GM21723 (cell line): ENCODE results near the gene DBI.

Source experiments
- ATAC-seq: cut with Tn5 transposase; IDR thresholded peaks from one replicate; pipeline ENCODE4 v1.9.1; 2021; ENCODE audit warnings: mild to moderate bottlenecking, moderate library complexity; ENCODE audit not compliant: unreplicated experiment

DBI gene

DNA sequence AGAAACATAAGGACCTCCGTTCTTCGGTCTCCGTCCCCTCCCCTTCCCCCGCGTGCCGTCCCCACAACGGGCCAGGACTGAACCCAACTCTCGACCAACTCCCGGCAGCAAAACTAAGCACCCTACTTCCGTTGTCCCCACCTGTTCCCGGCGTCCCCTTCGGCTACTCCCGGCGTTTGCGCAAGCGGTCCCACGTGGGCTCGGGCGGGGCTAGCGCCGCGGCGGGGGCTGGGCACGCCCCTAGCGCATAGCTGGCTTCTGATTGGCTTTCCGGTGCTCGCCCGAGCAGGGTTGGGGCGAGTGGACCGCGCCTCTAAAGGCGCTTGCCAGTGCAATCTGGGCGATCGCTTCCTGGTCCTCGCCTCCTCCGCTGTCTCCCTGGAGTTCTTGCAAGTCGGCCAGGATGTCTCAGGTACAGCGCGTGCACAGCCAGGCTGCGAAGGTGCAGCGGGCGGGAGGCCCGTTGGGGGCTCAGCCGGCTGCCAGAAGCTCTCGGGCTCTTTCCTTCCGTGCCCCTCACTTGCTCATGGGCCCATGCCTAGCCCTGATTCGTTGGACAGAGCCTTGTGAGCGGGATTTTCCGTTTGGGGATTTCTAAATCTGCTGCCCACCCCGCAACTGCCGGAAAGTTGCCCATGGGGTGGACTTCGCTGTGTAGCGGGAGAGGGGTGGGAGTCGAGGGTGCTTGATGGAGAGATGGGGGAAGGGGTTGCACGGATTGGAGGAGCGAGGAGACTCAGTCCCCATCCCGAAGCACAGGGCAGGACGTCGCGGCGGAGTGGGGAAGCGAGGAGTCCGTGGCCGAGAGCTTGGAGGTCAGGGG lies at the start of gene DBI, which contains the start of gene C2orf76:
TSS of gene DBI (plus strand) at position 329 of the 823 bp plus-strand sequence. CDS start at position 404, 75 bp downstream.
TSS of gene C2orf76 (minus strand) at position 186 of the 823 bp plus-strand sequence. CDS start 26,875 bp downstream, outside the sequence.
- peak; percentile 93 for ATAC-seq

DNA sequence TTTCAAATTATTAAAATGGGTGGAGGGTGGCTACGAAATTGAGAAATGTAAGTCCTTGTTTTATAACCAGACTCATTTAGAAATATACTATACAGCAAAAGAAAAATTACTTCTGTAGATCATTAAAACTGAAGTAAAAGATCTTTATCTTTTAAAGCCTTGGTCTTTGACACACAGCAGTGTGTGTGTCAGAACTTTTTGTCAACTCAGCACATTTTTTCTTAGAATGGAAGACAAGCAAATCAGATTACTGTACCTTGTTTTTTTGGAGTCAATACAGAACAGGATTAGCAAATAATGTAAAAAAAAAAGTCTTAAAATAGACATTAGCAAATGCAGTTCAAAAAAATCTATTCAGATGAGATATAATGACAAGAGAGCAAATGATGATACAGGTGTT lies 49.2 kb upstream of the DBI start:
- no peak for ATAC-seq

DNA sequence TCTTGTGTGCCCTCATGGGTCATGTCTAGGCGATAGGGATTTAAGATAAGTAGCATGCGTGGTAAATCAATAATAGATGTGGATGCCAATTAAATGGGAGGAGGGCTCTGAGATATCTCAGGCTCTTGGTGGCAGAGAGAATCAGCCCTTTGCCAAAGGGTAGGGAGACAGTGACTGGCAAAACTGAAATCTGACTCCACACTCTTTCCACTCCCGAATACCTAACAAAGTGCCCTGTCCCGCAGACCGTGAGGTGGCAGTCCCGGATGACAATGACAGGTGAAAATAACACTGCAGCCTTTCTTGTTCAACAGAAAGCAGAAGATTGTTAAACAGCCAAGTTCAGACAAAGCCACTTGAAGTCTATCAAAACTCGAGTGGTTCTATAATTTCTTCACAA lies 47.2 kb upstream of the DBI start:
- ATAC-seq: no peak

DNA sequence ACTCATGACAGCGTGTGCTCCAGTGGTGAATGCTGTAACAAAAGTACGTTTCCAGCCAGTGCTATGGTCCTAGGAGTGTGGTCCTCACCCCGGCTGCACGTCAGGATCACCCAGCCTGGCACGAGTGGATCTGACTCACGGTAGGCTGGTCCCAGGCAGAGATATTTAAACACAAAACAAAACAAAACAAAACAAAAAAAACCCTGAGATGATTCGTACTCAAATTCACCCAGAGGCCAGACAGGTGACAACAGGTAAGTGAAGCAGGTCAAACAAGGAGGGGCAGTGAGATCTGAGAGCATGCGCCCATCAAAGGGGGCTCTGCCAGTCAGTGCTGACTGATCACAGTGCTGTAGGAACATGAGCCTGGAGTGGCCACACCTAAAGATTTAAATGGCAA lies 43.3 kb upstream of the DBI start:
- no peak for ATAC-seq

DNA sequence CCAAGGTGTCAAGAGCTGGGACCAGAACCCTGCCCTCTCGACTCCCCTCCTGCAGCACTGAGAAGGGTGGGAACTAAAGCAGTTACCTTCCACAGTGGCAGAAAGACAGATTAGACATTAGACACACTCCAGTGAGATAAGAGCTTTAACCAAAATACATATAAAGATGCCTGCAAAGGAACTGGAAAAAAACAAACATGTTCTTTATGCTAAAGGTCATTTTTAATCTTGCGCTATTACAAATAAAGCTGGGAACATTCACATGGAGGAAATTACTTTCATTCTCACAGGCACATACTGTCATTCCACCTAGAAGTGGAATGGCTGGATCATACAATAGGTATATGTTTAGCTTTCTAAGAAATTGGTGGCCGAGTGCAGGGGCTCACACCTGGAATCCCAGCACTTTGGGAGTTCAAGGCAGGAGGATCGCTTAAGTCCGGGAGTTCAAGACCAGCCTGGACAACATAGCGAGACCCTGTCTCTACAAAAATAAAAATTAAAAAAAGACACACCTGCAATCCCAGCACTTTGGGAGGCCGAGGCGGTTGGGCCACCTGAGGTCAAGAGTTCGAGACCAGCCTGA lies 42.0 kb upstream of the DBI start:
- no peak for ATAC-seq

DNA sequence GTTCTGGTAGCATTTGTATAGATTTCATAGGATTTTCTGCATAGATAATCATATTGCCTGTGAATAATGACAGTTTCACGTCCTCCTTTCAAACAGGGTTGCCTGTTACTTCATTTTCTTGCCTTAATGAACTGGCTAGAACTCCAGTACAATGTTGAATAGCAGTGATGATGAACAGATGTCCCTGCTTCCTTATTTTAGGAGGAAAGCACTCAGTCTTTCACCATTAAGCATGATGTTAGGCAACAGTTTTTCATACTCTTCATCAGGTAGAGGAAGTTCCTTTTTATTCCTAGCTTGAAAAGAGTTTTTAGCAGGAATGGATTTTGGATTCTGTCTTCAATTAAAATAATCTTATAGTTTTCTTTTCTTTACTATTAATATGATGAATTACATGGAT lies 39.8 kb upstream of the DBI start:
- no peak for ATAC-seq

DNA sequence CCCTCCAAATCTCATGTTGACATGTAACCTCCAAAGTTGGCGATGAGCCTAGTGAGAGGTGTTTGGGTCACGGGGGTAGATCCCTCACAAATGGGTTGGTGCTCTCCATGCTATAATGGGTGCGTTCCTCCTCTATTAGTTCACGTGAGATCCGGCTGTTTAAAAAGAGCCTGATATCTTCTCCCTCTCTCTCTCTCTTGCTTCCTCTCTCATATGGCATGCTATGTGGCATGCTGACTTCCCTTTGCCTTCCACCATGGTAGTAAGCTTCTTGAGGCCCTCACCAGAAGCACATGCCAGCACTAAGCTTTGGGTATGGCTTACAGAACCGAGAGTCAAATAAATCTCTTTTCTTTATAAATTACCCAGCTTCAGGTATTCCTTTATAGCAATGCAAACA lies 39.3 kb upstream of the DBI start:
- ATAC-seq: no peak

DNA sequence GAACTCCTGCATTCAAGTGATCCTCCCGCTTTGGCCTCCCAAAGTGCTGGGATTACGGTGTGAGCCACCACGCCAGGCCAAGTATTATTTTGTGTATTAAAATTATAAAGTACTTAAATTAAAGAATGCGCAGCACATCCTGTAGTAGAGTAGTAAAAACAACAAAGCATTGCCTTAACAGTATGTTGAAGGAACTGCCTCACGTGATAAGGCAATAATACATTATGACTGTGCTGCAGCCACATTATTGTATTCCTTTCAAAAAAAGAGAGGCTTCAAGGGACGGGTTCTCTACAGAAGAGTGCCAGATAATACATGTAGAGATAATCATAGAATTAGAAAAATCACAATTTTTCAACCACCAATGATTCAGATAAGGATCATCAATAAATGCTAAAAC lies 33.8 kb upstream of the DBI start:
- ATAC-seq: no peak

DNA sequence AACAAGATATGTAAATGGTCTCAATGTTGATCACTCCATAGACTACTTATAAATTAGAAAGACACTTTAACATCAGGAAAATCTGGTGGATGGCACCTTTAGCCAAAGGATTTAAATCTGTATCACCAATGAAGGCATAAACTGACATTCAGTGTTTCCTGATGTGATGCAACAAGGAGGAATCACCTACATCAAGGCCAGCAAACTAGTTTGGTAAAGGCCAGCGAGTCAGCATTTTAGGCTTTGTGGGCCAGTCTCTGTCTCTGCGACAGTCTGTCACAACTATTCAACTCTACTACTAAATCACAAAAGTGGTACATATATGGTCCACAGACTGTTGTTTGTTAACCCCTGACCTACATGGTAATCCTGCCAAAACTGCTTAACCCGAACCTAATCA lies 33.4 kb upstream of the DBI start:
- no peak for ATAC-seq

DNA sequence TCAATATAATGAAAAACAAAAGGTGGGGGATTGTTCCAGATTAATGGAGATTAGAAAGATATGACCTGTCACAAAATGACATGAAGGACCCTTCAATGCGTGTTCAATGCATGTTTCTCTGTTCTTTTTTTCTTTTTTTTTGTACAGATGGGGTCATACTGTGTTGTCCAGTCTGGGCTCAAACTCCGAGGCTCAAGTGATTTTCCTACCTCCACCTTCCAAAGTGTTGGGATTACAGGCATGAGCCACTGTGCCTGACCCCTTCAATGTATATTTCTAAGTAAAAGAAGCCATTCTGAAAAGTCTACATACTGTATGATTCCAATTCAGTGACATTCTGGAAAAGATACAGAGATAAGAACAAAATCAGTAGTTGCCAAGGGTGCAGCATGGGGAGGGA lies 32.9 kb upstream of the DBI start:
- no peak for ATAC-seq

DNA sequence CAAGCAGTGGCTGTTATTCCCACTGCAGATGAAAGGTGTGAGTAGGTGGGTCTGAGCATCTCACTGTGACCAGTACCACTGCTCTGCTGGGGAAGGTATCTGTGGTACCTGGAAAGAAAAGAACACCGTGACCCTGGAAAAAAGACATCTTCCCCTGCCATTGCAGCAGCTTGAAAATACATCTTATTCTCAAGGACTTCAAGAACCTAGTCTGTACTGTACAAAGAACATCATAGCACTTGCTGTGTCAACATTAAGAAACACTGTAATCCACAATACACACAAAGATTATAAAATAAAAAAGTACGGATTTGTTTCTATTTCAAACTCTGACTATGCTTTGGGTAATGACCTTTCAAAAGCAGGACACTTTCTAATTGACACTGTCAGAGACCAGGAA lies 29.0 kb upstream of the DBI start:
- no peak for ATAC-seq

DNA sequence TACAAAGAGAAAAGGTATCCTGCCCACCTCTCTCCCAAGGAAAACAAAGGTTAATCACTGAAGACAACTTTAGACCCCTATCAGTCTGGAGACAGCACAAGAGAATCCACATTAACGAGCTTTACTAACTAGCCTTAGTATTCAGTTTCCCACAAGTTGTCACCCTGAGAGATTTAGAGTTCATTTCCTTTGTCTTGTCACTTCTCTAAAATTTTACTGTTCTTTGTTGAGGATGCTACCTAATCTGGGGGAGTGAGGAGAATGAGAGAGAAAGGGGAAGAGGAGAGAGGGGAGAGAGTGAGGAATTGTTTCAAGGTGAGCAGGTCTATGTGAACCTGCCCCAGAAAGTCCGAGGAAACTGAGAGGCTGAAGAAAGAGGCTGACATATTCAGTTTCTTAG lies 28.5 kb upstream of the DBI start:
- ATAC-seq: no peak

DNA sequence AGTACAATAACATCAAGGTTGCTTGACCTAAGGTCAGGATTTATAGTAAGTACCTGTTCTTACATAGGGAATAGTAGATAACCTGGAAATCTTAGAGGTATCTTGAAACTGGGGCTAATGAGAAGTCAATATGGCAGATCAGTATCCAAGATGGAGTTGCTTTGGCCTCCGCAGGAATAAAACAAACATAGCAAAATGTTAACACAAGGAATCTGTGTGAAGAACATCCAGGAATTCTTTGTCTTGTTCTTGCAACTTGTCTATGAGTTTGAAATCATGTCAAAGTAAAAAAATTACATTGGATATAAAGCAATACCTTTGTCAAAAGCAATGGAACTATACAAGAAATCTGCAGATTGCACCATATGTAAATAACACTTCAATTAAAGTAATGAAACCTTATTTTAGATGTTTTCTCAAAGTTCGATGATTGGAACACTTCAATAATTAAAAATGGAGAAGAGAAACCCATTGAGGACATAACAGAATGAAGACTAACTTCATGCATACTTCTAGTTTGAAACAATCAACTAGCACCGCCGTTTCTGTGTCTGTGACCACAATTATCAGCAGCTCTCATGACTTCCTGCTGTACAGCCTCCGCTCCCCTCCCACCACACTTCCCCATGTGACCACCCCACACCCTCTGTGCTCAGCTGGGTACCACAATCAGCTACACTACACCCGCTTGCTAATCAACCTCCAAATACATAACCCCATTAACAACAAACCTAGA lies 27.8 kb upstream of the DBI start:
- peak; percentile 100 for ATAC-seq

DNA sequence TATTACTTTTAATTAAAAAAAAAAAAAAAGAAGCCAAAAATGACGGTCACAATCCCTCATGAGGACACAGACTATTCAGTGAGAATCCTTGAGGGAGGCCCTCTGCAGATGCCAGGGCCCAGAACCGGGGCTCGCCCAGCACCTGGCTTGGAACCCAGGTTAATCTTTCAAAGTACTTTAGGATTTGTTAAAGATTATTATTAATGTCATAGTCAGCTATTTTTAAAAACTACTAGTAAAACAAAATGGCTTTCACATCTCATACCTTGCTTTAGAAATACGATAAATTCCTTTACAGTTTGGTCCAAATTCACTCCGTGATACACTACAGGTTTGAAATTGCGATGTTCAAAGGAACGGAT lies 27.2 kb upstream of the DBI start:
- no peak for ATAC-seq

DNA sequence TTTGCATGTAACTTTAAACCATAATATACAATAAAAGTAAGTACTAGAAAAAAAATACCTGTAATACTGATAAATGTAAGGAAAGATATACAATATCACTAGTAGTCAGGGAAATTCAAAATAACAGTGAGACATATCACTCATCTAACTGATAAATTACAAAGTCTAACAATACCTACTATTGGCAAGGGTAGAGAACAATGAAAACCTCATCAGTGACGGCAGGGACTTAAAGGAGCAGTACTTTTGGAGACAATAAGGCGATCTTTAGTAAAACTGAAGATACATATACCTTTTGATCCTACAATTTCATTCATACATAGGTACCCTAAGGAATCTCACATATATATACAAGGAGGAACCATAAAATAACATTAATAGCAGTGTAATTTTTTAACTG lies 25.1 kb upstream of the DBI start:
- ATAC-seq: no peak

DNA sequence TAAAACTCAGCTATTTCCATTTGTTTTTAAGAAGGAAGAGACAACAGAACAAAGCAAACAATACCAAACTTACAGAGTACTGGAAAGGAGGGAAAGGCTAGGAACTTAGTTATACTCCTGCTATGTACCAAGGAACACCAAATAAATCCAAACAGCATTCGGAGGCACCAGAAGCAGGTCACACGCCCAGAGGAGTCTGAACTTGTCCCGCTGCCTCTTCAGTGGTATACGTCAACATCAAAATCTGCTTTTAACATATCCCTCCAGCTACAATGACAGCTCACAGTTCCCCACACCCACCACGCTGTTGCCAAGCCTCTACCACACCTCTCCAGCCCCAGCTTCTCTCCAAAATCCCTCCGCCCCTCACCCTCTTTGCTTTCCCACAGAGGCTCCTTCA lies 17.5 kb upstream of the DBI start:
- ATAC-seq: no peak

DNA sequence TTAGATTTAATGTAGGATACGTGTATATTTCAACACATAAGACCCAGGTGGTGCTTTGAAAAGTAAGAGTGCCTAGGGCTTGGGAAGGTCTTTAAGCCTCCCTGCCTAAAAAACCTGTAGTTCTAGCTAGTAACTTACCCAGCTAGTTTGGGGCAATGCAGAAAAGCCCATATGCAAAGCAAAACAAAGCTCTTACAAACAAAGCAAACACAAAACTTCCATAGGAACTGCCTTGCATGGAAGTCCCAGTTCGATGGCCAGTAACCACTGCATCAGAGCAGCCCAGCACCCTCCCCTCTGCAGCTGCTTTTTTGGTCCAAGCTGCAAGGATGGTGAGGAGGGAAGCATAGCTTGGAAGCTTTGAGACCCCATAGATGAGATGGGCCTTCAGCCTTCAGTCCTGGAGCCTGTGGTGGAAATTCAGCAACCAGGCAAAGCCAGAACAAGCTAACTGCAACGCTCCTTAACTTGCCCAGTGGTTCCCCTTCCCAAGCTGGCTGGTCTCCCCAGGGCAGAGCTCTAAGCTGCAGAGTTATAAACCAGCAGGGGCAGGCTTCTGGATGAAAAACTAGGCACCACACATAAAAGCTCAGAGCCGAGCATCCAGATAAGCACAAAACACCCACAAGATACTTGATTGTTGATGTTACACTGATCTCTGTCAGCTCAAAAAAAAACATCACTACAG lies 16.3 kb upstream of the DBI start:
- no peak for ATAC-seq

DNA sequence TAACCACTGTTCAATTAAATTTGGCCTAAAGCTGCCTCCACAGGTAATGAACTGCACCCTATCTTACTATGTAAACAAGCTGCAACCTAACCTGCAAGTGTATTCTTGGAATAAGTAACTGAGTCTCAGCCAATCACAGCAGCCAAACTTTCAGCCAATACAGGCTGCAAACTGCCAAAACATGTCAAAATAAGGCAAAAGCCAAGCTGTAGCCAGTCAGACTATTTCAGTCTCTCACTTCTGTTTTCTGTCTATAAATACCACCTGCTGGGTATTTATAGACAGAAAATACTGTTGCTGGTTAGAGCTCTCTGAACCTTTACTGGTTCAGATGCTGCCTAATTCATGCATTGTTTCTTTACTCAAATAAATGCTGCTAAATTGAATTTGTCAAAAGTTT lies 14.4 kb upstream of the DBI start:
- ATAC-seq: peak; percentile 98

DNA sequence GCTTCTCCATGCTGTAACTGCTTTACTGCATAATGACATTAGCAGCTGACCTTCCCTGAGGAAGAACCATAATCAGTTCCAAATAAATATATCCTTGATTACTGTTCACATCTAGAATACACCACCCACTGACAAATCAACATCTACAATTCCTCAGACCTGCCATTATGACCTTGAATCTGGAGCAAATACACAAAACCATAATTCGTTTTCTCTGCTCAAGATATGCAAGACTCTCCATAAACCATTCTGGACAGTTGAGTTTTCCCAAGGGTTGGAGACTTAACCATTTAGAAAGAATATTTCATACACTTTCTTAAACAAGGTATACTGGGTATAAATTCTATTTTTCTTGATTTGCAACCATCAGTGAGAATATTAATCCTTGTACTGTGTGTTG lies 11.9 kb upstream of the DBI start:
- ATAC-seq: no peak

DNA sequence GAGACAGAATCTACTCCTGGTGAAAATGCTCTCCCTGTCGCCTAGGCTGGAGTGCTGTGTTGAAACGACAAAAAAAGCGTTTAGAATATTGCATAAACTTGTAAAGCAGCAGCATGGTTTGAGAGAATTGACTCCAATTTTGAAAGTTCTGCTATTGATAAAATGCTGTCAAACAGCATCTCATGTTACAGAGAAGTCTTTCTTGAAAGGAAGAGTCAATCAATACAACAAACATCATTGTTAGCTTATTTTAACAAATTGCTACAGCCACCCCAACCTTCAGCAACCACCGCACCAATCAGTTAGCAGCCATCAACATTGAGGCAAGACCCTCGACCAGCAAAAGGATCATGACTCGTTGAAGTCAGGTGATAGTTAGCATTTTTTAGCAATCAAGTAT lies 7.0 kb upstream of the DBI start:
- ATAC-seq: no peak

DNA sequence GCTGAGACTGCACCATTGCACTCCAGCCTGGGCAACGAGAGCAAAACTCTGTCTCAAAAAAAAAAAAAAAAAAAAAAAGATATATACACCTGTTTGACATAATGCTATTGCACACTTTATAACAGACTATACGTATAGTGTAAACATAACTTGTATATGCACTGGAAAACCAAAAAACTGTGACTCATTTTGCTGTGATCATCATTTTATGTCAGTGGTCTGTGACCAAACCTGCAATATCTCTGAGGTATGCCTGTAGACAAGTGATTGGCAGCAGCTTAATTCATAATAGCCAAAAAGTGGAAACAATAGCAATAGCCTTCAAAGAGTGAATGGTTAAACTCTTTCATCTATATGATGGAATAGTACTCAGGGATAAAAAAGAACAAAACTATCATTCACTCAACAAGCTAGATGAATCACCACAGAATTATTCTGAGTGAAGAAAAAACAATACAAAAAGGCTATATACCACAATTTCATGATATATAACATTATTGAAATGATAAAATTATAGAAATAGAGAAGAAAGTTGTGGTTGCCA lies 6.3 kb upstream of the DBI start:
- no peak for ATAC-seq
